Measurements from ENCODE around the gene ZIK1. TPM values are rescaled to one million over a fixed set of nuclear protein-coding genes. Genes with fewer than 3 reads are reported as not detected.

The ZIK1 gene
- total RNA-seq = 1.6 and 2.9 TPM in 2 replicates

DNA sequence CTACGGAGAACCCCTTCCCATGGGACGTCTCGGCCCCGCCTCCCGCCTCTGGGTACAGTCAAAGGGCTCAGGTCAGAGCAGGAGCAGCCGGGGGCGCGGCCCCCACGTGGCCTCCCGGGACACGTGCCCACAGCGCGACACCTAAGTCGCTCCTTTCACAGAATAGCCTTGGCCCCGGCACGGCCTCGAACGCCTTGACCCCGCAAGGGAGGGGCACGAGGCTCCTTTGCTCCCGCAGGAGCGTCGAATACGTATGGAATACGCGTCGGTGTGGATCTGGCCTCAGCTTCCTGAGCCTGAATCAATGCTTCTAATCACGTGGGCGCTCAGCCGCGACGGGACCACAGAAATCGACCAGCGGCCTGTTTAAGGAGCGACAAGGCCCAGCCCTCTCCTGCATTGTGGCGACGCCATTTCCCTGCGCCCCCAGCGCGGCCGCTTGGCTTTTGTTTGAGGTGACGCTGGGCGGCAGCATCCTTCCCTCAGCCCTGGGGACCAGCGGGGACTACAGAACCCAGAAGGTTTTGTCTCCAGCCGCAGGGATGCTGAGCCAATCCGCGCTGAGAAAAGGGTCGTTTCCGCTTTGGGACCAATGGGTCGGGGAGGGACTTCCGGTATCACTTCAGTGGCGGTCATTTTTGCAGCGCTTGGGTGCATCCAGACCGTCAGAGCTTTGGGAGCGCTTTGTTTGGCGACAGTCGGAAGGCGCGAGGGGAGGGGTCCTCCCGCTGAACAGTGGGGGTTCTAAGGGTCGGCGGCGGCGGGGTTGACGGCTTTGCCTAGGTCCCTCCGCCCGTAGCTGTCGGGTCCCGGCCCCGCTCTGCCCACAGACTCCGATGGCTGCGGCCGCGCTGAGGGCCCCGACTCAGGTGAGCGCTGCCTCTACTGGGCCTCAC lies at the start of gene ZIK1:
Gene ZIK1 (plus strand): TSS at position 625 of the 896 bp plus-strand sequence. CDS start 212 bp downstream, at position 837.

DNA sequence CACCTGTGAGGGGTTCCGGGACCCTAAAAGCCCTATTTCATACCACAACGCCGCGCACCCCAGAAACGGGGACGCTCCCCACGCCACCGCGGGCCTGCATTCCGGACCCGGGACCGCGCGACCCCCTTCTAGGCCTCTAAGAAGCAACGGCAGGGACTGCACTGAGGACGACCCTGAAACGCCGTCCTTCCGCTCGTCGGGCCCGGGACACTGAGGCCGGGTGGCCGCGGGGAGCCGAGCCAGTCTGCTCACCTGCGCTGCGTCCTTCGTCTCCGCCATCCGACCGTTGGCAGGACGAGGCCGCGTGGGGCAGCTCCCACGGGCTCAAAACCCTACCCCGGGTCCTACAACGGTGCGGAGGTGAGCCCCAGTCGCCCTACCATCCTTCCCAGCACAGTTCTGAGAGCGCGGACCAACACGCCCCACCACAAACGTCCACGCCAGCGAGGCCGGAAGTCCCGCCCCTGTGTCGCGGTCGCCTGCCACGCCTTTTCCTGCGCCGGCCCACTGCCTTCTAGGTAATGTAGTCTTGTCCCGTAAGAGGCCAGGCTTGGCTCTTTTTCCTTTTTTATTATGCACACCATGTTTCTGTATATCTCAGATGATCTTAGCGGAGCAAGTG lies 24.4 kb upstream of the ZIK1 start, which contains the start of gene ZNF550:
Gene ZNF550 (minus strand): TSS at position 460 of the 622 bp plus-strand sequence. CDS start 181 bp downstream, at position 279.

DNA sequence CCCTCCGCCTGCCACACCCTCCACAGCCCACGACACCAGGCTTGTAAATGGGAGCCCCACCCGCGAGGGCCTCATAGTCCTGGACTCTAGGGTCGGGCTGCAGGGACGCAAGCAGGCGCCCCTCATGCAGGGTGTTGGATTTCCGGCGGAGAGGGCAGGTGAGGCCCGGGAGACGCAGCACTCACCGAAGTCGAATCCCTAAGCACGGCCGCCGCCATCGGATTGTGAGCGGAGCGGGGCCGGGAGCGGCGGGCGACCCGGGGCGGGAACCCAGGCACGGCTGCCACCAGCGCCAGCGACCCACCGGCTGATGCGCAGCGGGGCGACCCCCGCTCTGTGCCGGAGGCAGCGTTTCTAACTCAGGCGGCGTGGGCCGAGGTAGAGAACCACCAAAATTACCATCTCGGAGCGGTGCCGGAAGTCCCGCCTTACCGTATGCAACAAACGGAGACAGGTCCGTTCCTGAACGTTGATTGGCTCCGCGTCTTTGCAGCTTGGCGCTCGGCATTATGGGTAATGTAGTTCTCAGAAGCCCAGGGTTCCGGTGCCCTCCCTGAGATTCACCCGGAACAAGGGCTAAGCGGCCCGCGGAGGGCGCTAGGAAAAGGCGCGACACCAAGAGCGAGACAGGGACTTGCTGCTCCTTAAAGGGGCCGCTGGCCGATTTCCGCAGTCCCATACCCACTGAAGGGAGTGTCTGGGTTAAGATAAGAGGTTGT lies 5.3 kb upstream of the ZIK1 start, which contains the start of gene ZNF416:
Gene ZNF416 (minus strand): TSS at position 425 of the 719 bp plus-strand sequence. CDS start 207 bp downstream, at position 218.

DNA sequence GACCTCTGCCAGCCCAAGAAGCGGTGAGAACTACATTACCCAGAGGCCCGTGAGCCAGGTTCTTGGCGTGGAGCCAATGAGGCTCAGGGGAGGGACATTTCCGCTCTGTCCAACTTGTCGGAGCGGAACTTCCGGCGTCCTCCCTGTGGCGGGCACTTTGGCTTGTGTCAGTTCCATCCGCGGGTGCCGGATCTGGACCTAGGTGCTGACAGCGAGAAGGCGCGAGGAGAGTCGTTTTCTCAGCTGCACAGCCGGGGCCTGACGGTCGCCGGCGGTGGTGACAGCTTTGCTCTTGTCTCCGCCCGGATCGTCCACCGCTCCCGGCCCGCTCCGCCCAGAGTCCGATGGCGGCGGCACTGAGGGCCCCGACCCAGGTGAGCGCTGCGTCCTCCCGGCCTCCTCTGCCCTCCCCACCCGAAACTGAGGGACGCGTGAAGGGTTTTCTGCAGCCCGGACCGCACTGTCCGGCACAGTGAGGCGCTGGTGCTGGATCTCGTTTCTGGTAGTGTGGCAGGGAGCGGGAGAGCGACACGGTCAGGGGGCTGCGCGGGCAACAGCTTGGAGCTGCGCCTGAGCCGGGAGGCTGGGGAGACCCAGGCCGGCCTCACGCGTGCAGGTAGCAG lies 15.9 kb downstream of the ZIK1 start, which contains the start of gene ZNF530:
Gene ZNF530 (plus strand): TSS at position 125 of the 623 bp plus-strand sequence. CDS start 4,461 bp downstream, outside the sequence.

DNA sequence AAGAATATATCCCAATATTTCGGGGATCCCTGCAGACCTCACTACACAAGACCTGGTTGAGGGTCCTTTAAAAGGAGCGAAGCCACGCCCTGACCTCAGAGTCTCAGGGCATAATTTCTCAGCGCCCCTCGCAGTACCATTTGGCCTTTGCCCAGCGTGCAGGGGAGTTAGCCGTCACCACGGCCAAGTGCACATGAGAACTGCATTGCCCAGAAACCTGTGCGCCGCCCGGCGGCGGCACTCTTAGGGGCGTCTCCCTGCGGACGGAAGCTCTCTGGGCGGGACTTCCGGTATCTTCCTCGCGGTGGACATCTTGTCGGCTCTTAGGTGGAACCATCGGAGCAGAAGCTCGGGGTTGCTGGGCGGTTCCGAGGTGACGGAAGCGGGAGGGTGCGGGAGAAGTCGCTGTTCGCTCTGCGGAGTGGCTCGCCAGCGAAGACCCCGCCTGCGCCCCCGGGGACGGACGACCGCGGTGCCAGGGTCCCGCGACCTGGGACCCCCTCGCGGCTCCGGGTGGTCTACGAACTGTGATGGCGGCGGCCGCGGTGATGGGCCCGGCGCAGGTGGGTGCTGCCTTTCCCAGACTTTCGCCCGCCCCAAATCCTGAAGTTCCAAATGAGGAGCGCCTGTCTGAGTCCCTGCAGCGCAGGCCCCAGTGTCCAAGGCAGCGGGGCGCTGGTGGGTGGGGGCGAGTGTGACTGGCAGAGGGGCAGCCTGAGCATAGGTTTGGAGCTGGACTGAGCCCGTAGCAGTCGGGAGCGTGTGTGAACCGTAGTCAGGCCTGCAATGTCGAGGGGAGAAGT lies 30.2 kb downstream of the ZIK1 start, which contains the start of gene ZNF134:
Gene ZNF134 (plus strand): TSS at position 302 of the 803 bp plus-strand sequence. CDS start 5,227 bp downstream, outside the sequence.

DNA sequence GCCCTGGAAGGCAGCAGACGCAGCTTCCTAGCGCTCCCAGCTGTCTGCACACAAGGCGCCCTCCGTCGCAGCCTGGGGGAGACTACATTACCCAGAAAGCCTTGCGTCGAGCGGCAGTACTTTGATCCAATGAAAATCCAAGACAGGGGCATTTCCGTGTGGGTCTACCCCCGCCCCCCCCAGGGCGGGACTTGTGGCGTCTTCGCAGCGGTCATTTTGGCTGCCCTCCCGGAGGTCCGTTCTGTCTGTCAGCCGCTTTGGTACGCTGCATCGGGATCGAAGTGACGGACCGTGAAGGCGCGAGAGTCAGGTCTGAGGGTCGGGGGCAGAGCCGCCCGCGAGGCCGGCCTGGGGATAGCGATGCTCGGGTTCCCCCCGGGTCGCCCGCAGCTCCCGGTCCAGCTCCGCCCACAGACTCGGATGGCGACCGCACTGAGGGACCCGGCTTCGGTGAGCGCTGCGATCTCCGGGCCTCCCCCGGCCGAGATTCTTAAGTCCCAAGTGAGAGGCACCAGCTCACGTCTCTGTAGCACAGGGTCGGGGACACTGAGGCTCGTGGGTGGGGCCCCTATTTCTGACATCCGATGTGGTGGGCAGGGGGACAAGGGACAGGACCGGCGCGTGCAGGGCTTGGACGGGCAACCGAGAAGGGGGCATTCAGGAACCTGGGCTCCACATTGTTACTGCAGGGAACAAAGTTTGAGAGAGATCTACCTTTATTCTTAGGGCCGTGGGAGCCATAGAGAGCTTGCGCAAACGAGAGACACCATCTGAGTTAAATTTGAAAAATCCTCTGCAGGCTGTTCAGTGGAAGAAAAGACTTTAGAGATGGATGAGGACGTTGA lies 49.3 kb downstream of the ZIK1 start, which contains the start of gene ZNF211:
Gene ZNF211 (plus strand): TSS at position 182 of the 845 bp plus-strand sequence. CDS start 179 bp downstream, at position 361.

Other genes starting within 250 kb of the ZIK1 start
- gene ZNF304, start 232.9 kb upstream of the ZIK1 start, total RNA-seq = 7.4 and 7.8 TPM in 2 replicates
- gene TRAPPC2B, start 220.6 kb upstream of the ZIK1 start, total RNA-seq = 7.4 and 14.0 TPM in 2 replicates
- gene ZNF547, start 220.6 kb upstream of the ZIK1 start, total RNA-seq = 1.6 and 2.1 TPM in 2 replicates
- gene ZNF548, start 194.3 kb upstream of the ZIK1 start, total RNA-seq = 9.7 and 15.6 TPM in 2 replicates
- gene ZNF17, start 173.0 kb upstream of the ZIK1 start, total RNA-seq = 8.2 and 11.0 TPM in 2 replicates
- gene ZNF749, start 148.8 kb upstream of the ZIK1 start, total RNA-seq = 7.8 and 13.8 TPM in 2 replicates
- 0.30 and 0.32 TPM in 2 replicates for gene VN1R1, start 127.0 kb upstream of the ZIK1 start, total RNA-seq
- gene ZNF772, start 106.6 kb upstream of the ZIK1 start, total RNA-seq = 8.8 and 13.1 TPM in 2 replicates
- gene ZNF419, start 96.4 kb upstream of the ZIK1 start, total RNA-seq = 7.3 and 8.8 TPM in 2 replicates
- gene ZNF773, start 84.2 kb upstream of the ZIK1 start, total RNA-seq = 7.5 and 8.1 TPM in 2 replicates
- gene ZNF549, start 56.8 kb upstream of the ZIK1 start, total RNA-seq = 3.5 and 5.2 TPM in 2 replicates
- gene ZNF550, start 24.3 kb upstream of the ZIK1 start, total RNA-seq = 2.9 and 5.8 TPM in 2 replicates
- gene ZNF416, start 5.2 kb upstream of the ZIK1 start, total RNA-seq = 3.9 and 4.3 TPM in 2 replicates
- 1.4 and 7.1 TPM in 2 replicates for gene ZNF530, start 15.7 kb downstream of the ZIK1 start, total RNA-seq
- gene ZNF134, start 30.1 kb downstream of the ZIK1 start, total RNA-seq = 14.9 and 18.5 TPM in 2 replicates
- gene ZNF211, start 49.0 kb downstream of the ZIK1 start, total RNA-seq = 5.8 and 9.3 TPM in 2 replicates
- not detected in 2 replicates for gene ZSCAN4, start 84.8 kb downstream of the ZIK1 start, total RNA-seq
- 7.4 and 9.4 TPM in 2 replicates for gene ZNF551, start 97.8 kb downstream of the ZIK1 start, total RNA-seq
- gene ZNF154, start 125.1 kb downstream of the ZIK1 start, total RNA-seq = 0.32 and 1.5 TPM in 2 replicates
- gene ZNF671, start 143.5 kb downstream of the ZIK1 start, total RNA-seq = 4.2 and 7.0 TPM in 2 replicates
- 9.9 and 12.0 TPM in 2 replicates for gene ZNF776, start 162.7 kb downstream of the ZIK1 start, total RNA-seq
- 11.4 and 22.9 TPM in 2 replicates for gene ZNF586, start 185.5 kb downstream of the ZIK1 start, total RNA-seq
- gene ZNF552, start 230.8 kb downstream of the ZIK1 start, total RNA-seq = 6.5 and 10.5 TPM in 2 replicates
- 20.8 and 22.5 TPM in 2 replicates for gene ZNF587B, start 246.2 kb downstream of the ZIK1 start, total RNA-seq